Activated T-helper 2 cell treated with anti-CD3 and anti-CD28 coated beads, Interferon-gamma antibody, Interleukin-2, Interleukin-4, amounts not matched to agents 10 μg/mL and 5 μg/mL and 100 μg/mL, durations not matched to agents 14 hours and 24 hours and 36 hours (primary cell): ENCODE data around the gene FAAP100. TPM values are rescaled to one million over a fixed set of nuclear protein-coding genes. Genes with fewer than 3 reads are reported as not detected.
"Not testable (repeated sequence)": the region's sequence is repeated elsewhere in the genome, so short reads cannot be mapped to it uniquely, and the experiment has no call there.

Experiments
- DNase-seq: peaks from one replicate; pipeline ENCODE4 v3.0.0; 2021; ENCODE audit warnings: low spot score
- H3K27ac Mint-ChIP-seq: one replicate; pipeline ENCODE4 v1.8.0; 2021; ENCODE audit warnings: mixed read lengths
- H3K27me3 Mint-ChIP-seq: one replicate; pipeline ENCODE4 v1.8.0; 2021; ENCODE audit warnings: low read depth, mixed read lengths
- H3K36me3 Mint-ChIP-seq: one replicate; pipeline ENCODE4 v1.8.0; 2021; ENCODE audit warnings: low read depth, mixed read lengths
- H3K4me1 Mint-ChIP-seq: one replicate; pipeline ENCODE4 v1.8.0; 2021; ENCODE audit warnings: low read depth, mixed read lengths
- H3K4me3 Mint-ChIP-seq: one replicate; pipeline ENCODE4 v1.8.0; 2021; ENCODE audit warnings: low read depth, mild to moderate bottlenecking, moderate library complexity, mixed read lengths
- H3K9me3 Mint-ChIP-seq: one replicate; pipeline ENCODE4 v1.8.0; 2021; ENCODE audit warnings: mixed read lengths
- intact Hi-C: fragments of 100-400 bp; cut with micrococcal nuclease; formaldehyde crosslinking; loops from one replicate; pipeline ENCODE4 v1.15.1; 2023
- total RNA-seq: library from RNA; stranded (reverse); gene quantifications from 2 replicates; pipeline ENCODE4 v1.2.3, GENCODE V29; 2022

Gene FAAP100
- total RNA-seq, 1 donor from 2014 or later: 64.4 TPM

DNA sequence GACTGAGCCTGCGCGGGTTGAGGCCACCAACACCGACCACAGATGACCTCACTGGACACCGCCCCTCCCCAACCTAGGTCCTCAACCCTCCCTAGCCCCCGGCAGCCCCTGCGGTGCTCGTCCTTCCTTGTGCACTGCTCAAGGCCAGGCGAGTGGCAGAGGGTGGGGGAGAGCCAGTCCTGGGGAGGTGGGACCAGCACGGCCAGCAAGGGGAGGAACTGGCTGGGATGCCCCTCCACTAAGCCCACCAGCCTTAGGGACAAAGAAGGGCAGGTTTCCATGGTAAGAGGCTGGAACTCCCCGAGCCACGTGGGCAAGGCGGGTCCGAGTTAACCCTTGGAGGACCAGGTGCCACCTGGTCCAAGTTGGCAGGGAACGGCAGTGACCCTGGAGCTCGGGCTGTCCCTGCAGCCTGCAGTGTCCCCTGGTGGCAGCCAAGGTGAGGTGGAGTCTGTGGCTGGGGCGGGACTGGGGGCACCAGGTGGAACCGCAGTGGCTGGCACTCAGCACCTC, 14.8 kb downstream of the FAAP100 start:
- no peak overlapping the region for H3K4me3 Mint-ChIP-seq
- no peaks in the 10 kb centered on the region for H3K4me1 Mint-ChIP-seq
- H3K9me3 Mint-ChIP-seq: no peaks in the 10 kb centered on the region
- no peak overlapping the region for H3K27ac Mint-ChIP-seq
- H3K36me3 Mint-ChIP-seq: peaks cover 13% of the 10 kb centered on the region
- peaks cover 6% of the 10 kb centered on the region for H3K27me3 Mint-ChIP-seq
- no peak for DNase-seq
- intact Hi-C loops: no loop called here

DNA sequence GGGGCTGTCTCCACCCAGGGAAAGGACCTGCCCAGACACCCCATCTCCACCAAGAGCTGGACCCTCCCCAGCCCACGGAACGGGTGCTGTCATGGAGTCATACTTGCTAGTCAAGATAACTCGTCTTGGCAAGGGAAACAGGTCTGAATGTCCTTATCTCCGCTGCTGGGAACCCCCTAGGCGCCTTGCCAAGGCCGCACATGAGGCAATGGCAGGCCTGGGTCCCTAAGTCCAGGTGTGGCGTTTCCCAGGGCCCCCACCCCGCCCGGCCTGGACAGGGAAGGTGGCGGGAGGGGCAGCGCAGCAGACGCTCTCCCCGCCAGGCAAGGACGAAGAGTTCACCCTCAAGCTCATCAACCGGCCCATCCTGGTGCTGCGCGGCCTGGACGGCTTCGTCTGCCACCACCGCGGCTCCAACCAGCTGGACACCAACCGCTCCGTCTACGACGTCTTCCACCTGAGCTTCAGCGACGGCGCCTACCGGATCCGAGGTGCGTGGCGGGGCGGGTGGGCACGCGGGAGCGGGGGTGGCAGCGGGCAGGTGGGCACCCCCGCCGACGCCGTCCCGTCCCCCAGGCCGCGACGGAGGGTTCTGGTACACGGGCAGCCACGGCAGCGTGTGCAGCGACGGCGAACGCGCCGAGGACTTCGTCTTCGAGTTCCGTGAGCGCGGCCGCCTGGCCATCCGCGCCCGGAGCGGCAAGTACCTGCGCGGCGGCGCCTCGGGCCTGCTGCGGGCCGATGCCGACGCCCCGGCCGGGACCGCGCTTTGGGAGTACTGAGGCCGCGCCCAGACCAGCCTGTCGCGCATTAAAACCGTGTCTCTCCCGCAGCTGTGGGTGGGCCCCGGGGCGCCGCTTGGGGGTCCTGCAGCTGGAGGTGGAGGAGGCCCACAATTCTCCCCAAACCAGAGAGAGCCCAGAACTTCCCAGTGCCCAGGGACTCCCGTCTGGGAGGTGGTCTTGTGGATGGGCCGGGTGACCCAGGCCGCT, 15.6 kb downstream of the FAAP100 start:
- intact Hi-C loops: no loop called here
- no peak overlapping the region for H3K4me3 Mint-ChIP-seq

DNA sequence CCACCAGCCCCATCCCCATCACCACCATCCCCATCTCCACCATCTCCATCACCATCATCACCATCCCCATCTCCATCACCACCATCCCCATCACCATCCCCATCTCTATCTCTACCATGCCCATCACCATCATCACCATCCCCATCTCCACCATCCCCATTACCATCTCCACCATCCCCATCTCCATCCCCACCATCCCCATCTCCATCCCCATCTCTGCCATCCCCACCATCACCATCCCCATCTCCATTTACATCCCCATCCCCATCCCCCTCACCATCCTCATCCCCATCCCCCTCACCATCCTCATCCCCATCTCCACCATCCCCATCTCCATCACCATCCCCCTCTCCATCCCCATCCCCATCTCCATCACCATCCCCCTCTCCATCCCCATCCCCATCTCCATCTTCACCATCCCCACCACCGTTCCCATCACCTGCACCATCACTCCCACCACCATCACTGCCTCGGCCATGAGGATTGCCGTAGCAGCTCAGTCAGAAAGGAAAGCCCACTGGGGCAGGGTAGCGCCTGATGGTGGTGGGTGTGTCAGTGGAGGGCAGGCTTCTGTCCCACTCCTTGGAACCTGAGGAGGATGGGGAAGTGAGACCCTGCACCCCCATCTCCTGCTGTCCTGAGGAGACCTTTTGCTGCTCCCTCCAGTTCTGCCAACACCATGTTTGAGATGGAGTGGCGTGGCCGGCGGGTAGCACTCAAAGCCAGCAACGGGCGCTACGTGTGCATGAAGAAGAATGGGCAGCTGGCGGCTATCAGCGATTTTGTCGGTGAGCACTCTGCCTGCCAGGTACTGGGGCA, 16.5 kb downstream of the FAAP100 start:
- Mint-ChIP-seq H3K4me1 (no peaks in the 10 kb centered on the region), H3K27me3 (peaks cover 6% of the 10 kb centered on the region), H3K4me3 (no peak overlapping the region), H3K27ac (no peak overlapping the region), H3K9me3 (no peaks in the 10 kb centered on the region), H3K36me3 (peaks cover 9% of the 10 kb centered on the region)
- no peak for DNase-seq
- intact Hi-C loops: no loop called here

More for the DNA sequence above, 15.6 kb downstream of the FAAP100 start:
- no peak for DNase-seq
- Mint-ChIP-seq H3K36me3 (peaks cover 12% of the 10 kb centered on the region), H3K27me3 (peaks cover 6% of the 10 kb centered on the region), H3K9me3 (no peaks in the 10 kb centered on the region), H3K27ac (no peak overlapping the region), H3K4me1 (no peaks in the 10 kb centered on the region)

DNA sequence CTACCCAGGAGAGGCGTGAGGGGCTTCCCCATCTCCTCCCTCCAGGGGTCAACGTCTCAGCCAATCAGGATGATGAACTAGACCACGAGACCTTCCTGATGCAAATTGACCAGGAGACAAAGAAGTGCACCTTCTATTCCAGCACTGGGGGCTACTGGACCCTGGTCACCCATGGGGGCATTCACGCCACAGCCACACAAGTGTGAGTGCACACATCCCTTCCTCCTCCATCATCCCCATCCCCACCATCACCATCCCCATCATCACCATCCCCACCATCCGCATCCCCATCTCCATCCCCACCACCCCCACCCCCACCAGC, 17.2 kb downstream of the FAAP100 start:
- Mint-ChIP-seq H3K27ac (no peak overlapping the region), H3K4me1 (no peaks in the 10 kb centered on the region), H3K4me3 (no peak overlapping the region), H3K27me3 (peaks cover 6% of the 10 kb centered on the region), H3K9me3 (no peaks in the 10 kb centered on the region), H3K36me3 (peaks cover 9% of the 10 kb centered on the region)
- no peak for DNase-seq
- intact Hi-C loops: no loop called here

DNA sequence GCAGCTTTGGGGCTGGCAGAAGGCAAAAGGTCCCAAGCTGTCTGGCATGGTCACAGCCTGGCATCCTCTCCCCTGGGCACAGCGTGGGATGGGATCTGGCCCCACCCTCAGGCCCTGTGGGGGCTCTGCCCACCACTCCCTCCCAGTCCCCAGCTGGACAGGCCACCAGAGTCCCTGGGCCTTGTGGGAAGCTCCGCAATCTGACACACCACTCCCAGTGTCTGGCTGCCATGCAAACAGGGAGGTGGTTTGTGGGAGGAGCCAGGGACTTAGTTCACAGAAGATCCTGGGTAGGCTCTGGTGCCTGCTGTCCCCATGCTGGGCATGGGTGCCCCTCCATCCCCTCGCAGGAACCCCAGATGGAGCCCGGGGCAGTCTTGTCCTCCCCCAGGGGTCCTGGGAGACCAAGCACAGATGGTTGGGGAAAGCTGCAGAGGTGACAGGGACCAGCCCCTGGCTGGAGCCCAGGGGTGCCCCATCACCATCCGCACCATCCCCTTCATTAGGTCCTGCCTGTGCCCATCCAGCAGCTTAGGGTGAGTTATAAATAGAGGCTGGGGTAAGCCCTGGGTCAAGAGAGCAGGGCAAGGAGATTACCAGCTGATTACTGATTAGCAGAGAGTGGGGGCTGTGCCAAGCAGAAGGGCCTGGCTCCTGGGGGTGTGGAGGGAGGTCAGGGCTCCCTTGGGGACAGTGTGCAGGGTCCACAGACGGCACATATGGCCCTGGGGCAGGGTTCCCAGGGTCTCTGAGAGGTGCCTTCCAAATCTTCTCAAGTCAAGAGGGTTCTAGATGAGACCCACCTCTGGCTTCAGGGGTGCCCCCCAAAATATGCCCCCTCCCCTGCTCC, 17.8 kb downstream of the FAAP100 start:
- Mint-ChIP-seq H3K27ac (no peak overlapping the region), H3K27me3 (peaks cover 6% of the 10 kb centered on the region), H3K4me1 (no peaks in the 10 kb centered on the region), H3K9me3 (no peaks in the 10 kb centered on the region), H3K4me3 (no peak overlapping the region), H3K36me3 (peaks cover 9% of the 10 kb centered on the region)
- intact Hi-C loops: no loop called here
- no peak for DNase-seq

DNA sequence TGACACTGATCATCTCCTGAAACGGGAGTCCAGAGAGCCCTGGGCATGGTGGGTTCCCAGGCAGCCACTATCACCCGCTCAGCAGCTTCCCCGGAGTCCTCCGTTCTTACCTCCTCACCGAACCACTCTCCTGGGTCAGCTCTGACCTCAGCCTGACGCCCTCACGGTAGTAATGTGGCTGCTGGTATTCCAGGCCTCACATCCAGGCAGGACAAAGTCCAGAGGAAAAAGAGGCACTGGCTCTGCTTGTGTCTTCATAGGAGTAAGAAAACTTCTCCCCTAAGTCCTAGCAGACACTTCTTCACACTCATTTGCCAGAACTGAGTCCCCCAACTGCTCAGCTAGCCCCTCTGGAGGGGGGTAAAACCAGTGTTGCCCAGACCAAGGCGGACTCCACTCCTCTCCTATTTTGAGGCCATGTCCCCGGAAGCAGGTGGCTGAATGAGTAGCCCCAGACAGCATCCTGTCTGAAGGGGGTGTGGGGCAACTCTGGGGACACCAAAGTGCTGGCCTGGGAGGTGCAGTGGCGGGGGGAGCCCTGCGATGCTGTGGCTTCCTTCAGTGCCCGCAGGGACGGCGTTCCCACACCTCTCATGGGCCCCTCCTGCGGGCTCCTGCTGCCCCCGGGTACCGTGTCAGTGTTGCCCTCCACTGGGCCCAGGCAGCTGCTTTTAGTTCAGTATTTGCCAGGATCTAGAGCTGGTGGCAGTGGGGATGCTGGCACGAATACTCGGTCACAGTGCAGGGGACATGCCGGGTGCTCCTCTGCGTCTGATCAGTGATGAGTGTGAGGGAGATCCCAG, 18.6 kb downstream of the FAAP100 start:
- peaks cover 9% of the 10 kb centered on the region for H3K36me3 Mint-ChIP-seq
- H3K9me3 Mint-ChIP-seq: no peaks in the 10 kb centered on the region
- H3K4me1 Mint-ChIP-seq: no peaks in the 10 kb centered on the region
- no peak overlapping the region for H3K4me3 Mint-ChIP-seq
- intact Hi-C loops: no loop called here
- H3K27me3 Mint-ChIP-seq: peaks cover 6% of the 10 kb centered on the region
- H3K27ac Mint-ChIP-seq: no peak overlapping the region
- no peak for DNase-seq

DNA sequence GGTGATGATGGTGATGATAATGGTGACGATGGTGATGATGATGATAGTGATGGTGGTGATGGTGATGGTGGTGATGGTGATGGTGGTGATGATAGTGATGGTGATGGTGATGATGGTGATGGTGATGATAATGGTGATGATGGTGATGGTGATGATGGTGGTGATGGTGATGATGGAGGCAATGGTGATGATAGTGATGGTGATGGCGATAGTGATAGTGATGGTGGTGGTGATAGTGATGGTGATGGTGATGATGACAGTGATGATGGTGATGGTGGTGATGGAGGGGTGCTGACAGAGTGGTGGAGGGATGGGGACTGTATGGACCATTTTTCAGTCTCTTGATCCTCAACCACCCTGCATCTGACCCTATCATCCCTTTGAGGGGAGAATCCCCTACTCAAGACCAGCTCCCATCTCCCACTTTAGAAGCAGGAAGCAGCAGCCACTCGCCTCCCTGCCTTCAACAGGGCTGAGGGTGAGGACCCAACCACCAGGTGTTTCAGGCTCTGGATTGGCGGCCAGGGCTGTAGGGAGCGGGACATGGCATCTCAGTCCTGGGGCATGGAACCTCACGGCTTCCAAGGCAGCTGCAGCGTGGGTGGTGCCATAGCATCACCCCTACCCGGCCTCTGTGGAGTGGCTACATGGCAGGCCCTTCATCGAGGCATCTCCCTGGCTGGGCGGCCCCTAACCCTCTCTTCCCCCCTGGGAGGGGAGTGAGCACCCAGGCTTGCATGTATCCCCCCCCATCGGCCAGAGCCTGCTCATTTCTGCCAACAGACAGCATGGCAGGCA, 19.5 kb downstream of the FAAP100 start:
- peaks cover 6% of the 10 kb centered on the region for H3K27me3 Mint-ChIP-seq
- no peaks in the 10 kb centered on the region for H3K4me1 Mint-ChIP-seq
- no peaks in the 10 kb centered on the region for H3K9me3 Mint-ChIP-seq
- H3K27ac Mint-ChIP-seq: no peak overlapping the region
- H3K36me3 Mint-ChIP-seq: peaks cover 3% of the 10 kb centered on the region
- no peak overlapping the region for H3K4me3 Mint-ChIP-seq
- intact Hi-C loops: no loop called here
- DNase-seq: no peak

DNA sequence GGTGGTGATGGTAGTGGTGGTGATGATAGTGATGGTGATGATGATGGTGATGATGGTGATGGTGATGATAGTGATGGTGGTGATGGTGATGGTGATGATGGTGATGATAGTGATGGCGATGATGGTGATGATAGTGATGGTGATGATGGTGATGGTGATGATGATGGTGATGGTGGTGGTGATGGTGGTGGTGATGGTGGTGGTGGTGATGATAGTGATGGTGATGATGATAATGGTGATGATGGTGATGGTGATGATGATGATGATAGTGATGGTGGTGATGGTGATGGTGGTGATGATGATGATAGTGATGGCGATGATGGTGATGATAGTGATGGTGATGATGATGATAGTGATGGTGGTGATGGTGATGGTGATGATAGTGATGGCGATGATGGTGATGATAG, 20.2 kb downstream of the FAAP100 start:
- H3K36me3 Mint-ChIP-seq, H3K27me3 Mint-ChIP-seq, H3K4me3 Mint-ChIP-seq, H3K4me1 Mint-ChIP-seq, intact Hi-C loops, H3K9me3 Mint-ChIP-seq, H3K27ac Mint-ChIP-seq, DNase-seq: not testable (repeated sequence)

DNA sequence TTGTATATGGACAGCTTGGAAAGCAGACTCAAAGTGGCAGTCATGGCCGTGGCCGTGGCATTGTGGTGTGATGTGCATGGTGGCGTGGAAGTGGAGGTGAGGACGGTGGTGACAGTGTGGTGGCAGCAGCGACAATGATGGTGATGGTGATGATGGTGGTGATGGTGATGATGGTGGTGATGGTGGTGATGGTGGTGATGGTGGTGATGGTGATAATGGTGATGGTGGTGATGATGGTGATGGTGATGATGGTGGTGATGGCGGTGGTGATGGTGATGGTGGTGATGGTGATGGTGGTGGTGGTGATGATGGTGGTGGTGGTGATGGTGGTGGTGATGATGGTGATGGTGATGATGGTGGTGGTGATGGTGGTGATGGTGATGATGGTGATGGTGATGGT, 21.1 kb downstream of the FAAP100 start:
- H3K36me3 Mint-ChIP-seq, H3K9me3 Mint-ChIP-seq, H3K4me1 Mint-ChIP-seq, H3K27ac Mint-ChIP-seq, H3K4me3 Mint-ChIP-seq, intact Hi-C loops, DNase-seq, H3K27me3 Mint-ChIP-seq: not testable (repeated sequence)

DNA sequence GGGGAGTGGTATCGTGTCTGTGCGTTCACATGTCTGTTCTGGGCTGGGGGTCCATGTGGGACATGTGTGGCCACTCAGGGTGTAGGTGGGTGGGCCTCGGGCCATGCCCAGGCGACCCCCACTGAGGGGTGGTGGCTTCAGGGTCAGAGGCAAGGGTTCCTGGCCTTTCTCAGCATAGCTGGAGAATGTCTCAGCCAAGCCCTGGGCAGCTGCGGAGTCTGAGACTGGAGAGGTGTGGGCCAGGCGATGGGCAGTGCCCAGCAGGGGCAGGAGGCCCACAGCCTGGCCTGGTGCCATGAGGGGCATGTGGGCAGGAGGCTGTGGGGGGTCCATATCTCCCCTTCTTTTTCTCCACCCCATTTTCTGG, 22.7 kb downstream of the FAAP100 start:
- H3K9me3 Mint-ChIP-seq: no peaks in the 10 kb centered on the region
- no peaks in the 10 kb centered on the region for H3K36me3 Mint-ChIP-seq

DNA sequence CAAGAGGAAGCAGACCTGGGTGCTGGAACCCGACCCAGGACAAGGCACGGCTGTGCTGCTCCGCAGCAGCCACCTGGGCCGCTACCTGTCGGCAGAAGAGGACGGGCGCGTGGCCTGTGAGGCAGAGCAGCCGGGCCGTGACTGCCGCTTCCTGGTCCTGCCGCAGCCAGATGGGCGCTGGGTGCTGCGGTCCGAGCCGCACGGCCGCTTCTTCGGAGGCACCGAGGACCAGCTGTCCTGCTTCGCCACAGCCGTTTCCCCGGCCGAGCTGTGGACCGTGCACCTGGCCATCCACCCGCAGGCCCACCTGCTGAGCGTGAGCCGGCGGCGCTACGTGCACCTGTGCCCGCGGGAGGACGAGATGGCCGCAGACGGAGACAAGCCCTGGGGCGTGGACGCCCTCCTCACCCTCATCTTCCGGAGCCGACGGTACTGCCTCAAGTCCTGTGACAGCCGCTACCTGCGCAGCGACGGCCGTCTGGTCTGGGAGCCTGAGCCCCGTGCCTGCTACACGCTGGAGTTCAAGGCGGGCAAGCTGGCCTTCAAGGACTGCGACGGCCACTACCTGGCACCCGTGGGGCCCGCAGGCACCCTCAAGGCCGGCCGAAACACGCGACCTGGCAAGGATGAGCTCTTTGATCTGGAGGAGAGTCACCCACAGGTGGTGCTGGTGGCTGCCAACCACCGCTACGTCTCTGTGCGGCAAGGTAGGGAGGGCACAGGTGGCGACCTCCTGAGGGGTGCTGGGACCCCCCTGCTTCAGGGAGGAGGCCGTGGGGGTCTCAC, 23.3 kb downstream of the FAAP100 start:
- Mint-ChIP-seq H3K27ac (no peak overlapping the region), H3K27me3 (no peaks in the 10 kb centered on the region), H3K9me3 (no peaks in the 10 kb centered on the region), H3K4me1 (no peaks in the 10 kb centered on the region), H3K4me3 (no peak overlapping the region), H3K36me3 (no peaks in the 10 kb centered on the region)
- intact Hi-C loops: no loop called here
- DNase-seq: no peak

More for the DNA sequence above, 22.7 kb downstream of the FAAP100 start:
- no peaks in the 10 kb centered on the region for H3K4me1 Mint-ChIP-seq
- DNase-seq: no peak
- no peaks in the 10 kb centered on the region for H3K27me3 Mint-ChIP-seq
- H3K4me3 Mint-ChIP-seq: no peak overlapping the region
- H3K27ac Mint-ChIP-seq: no peak overlapping the region
- intact Hi-C loops: no loop called here
